NK-92 (cell line): ENCODE results near the gene GAPVD1.
"Not testable (repeated sequence)": the region's sequence is repeated elsewhere in the genome, so short reads cannot be mapped to it uniquely, and the experiment has no call there.

ENCODE experiments used
- DNase-seq: peaks from one replicate; lab custom pipeline; 2025; ENCODE audit not compliant: unreplicated experiment; lab: John Stamatoyannopoulos, UW

GAPVD1 gene

GRCh38 chr9:125304273-125304672 is 42.6 kb downstream of the GAPVD1 start:
- DNase-seq = no peak

- DNase-seq = no peak
Measured at GRCh38 chr9:125312411-125312810, 50.8 kb downstream of the GAPVD1 start.

GRCh38 chr9:125316359-125316758 is 54.7 kb downstream of the GAPVD1 start:
- not testable (repeated sequence) for DNase-seq

- DNase-seq = no peak
Measured at GRCh38 chr9:125317704-125318103, 56.1 kb downstream of the GAPVD1 start.

- DNase-seq = no peak
Measured at GRCh38 chr9:125321496-125321895, 59.9 kb downstream of the GAPVD1 start.

GRCh38 chr9:125323615-125324014 is 62.0 kb downstream of the GAPVD1 start:
- no peak for DNase-seq

- no peak for DNase-seq
Measured at GRCh38 chr9:125325826-125326225, 64.2 kb downstream of the GAPVD1 start.

- DNase-seq = no peak
Measured at GRCh38 chr9:125329978-125330377, 68.4 kb downstream of the GAPVD1 start.

GRCh38 chr9:125330587-125330986 is 69.0 kb downstream of the GAPVD1 start:
- no peak for DNase-seq

GRCh38 chr9:125332527-125332926 is 70.9 kb downstream of the GAPVD1 start:
- no peak for DNase-seq

- no peak for DNase-seq
Measured at GRCh38 chr9:125337236-125337635, 75.6 kb downstream of the GAPVD1 start.

- DNase-seq = no peak
Measured at GRCh38 chr9:125338929-125339328, 77.3 kb downstream of the GAPVD1 start.

- DNase-seq = no peak
Measured at GRCh38 chr9:125341566-125341965, 79.9 kb downstream of the GAPVD1 start.

- no peak for DNase-seq
Measured at GRCh38 chr9:125343518-125344275, 82.1 kb downstream of the GAPVD1 start.

GRCh38 chr9:125346080-125346732 is 84.6 kb downstream of the GAPVD1 start:
- DNase-seq = no peak

- no peak for DNase-seq
Measured at GRCh38 chr9:125355601-125356000, 94.0 kb downstream of the GAPVD1 start.

GRCh38 chr9:125356032-125356431 is 94.4 kb downstream of the GAPVD1 start:
- no peak for DNase-seq

GRCh38 chr9:125359011-125359410 is 97.4 kb downstream of the GAPVD1 start:
- DNase-seq = no peak

GRCh38 chr9:125360601-125361000 is 99.0 kb downstream of the GAPVD1 start:
- no peak for DNase-seq

GRCh38 chr9:125361837-125362531 is 100.4 kb downstream of the GAPVD1 start:
- DNase-seq = no peak

- DNase-seq = no peak
Measured at GRCh38 chr9:125366676-125367075, 105.0 kb downstream of the GAPVD1 start.

- no peak for DNase-seq
Measured at GRCh38 chr9:125370786-125371185, 109.2 kb downstream of the GAPVD1 start.
